HG02973 (cell line): ENCODE results near the gene TERF2IP.
A peak's percentile ranks its signal among the peaks of the same experiment; 100 is the strongest.

Experiments used
- ATAC-seq: cut with Tn5 transposase; IDR thresholded peaks from one replicate; pipeline ENCODE4 v1.9.1; 2021; ENCODE audit warnings: moderate library complexity; ENCODE audit not compliant: unreplicated experiment

TERF2IP gene

DNA sequence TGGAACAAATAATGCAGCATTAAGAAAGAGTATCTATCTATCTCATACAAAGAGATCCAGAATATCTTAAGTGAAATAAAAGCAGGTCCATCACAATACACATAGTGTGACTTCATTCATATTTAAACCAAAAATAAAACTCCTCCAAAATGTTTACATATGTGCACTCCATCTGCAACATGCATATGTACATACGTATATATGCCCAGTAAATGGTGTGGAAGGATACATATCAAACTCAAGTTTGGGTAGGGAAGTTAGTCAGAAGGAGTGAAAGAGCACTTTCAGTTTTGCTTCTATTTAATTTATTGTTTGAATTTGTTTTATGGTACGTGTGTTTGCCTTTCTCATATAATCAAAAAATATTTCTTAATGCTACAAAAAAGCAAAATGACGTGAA is 12.5 kb upstream of the TERF2IP start:
- ATAC-seq: no peak

DNA sequence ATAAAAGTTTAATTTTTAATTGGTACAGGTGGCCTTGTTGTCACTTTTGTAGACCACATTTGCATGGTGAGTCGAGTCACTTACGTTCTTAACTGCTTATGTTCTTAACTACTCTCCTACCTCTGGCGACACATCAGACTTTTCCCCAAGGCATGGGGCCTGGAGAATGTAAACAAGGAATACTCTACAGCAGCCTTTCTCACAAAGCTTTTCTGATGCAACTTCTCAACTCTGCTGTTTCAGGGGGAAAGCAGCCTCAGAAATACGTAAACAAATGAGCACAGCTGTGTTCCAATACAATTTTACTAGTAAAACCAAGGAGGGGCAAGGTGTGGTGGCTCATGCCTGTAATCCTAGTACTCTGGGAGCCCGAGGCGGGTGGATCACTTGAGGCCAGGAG is 7.0 kb upstream of the TERF2IP start:
- ATAC-seq: no peak

DNA sequence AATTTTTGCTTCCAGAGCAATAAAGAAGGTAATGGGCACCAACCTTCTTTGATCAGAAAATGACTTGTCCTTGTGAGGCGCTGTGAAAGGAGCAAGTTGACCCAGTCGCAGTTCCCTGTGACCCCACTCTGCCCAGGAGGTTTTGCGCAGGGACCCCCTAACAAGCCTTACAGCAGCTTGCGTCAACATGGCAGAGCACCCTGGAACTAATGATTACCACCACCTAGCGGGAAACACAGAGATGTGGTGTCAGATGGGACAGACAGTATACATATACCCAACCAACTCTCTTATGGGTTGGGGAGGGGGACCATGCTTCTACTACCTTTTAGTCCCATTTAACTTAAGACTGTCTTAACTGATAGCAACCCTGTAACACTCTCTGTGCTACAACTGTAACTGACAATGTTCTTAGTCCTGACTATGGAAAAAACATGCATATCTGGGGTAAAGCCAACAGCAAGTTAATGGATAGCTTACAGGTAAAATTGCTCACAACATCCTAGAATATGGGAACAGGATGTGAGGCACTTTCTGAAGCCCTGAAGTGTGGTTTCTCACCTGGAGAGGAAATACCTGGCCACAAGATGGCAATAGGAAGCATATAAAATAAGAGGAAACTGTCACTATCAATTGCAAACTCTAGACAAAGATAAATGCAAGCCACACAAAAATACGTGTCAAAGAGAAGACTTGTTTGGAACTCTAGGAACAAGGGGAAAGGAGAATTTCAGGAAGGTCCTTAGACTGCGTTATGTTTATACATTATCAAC is 3.1 kb upstream of the TERF2IP start:
- ATAC-seq: no peak

DNA sequence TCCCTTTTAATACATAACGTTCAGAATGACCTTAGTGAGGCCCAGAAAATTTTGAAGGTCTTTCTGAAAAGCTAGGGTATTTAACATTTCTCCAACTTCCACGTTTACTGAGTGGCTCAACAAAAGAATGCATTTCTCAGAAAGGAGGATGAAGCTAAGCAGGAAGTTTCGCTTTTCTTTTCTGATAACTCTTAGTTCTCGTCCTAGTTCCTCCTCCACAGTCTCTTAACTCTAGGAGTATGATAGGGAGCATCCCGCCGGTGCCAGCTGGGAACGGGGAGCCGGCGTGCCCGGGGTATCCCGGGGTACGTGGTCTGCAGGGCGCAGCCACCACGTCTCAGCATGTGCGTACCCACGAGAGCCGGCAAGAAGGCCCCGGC is 471 bp upstream of the TERF2IP start:
- peak; percentile 13 for ATAC-seq

DNA sequence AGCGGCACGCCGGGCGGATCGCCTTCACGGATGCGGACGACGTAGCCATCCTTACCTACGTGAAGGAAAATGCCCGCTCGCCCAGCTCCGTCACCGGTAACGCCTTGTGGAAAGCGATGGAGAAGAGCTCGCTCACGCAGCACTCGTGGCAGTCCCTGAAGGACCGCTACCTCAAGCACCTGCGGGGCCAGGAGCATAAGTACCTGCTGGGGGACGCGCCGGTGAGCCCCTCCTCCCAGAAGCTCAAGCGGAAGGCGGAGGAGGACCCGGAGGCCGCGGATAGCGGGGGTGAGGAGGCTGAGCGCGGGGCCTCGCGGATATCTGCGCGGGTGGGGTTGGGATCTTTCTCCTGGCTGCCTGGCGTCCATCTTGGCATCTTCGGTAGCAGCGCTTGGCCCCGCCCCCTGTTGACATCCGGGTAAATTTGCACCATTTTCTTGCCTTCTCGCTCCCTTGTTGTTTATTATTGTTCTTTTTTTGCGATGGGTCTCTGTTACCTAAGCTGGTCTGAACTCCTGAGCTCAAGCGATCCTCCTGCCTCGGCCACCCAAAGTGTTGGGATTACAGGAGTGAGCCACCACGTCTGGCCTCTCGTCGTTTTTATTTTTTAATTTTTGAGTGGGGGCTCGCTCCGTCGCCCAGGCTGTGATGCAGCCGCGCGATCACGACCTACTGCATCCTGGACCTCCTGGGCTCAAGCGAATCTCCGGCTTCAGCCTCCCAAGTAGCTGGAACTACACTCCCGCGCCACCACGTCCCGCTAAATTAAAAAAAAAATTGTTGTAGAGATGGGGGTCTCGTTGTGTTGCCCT is 898 bp downstream of the TERF2IP start:
- ATAC-seq: peak; percentile 34

DNA sequence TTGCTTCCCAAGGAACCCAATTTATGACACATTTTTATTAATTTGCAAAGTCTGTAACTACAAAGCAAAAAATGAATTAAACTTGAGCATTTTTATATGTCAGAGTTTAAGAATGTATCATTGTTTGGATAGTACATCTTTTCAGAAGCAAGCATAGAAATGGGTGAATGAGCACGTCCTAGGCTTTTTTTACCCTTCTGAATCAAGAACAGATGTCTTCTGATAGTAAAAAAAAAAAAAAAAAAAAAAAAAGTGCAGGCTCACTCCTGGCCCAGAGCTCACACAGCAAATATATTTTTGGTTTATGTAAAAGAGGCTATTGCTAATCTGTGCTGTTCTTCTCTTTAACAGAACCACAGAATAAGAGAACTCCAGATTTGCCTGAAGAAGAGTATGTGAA is 6.3 kb downstream of the TERF2IP start:
- no peak for ATAC-seq

DNA sequence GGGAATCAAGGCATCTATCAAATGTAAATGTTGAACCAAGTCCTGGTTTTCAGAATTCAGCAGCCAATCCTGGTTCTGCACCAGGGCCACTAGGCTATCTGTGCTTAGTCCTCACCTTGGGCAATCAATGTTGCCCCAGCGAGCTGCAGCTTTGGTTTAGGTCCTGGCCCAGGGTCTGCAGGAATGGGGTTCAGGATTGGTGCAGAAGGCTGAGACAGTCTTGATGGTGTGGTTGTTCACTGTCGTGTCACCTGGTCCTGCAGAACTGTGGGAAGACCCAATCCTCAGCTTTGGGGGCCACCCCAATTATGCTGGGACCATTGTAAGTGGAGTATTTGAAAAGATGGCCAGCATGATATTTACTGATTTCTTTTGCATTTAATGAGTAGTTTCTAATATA is 10.6 kb downstream of the TERF2IP start:
- no peak for ATAC-seq

DNA sequence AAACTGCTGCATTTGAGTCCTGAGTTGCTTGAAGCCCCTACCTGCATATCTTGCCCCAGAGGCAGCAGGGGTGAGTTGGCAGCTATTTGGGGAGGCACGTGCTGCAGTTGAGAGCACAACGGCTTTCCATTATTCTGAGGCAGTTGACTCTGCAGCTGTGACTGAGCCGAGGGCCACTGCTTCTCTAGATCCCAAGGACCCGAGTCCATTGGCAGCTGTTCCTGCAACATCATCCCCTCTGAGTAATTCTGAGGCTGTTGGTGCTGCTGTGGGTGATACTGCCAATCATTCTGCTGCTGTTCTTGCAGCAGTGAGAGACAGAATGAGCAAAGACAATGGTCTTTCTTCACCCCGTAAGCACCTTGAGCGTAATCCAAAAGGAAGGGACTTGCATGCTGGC is 12.7 kb downstream of the TERF2IP start:
- no peak for ATAC-seq

DNA sequence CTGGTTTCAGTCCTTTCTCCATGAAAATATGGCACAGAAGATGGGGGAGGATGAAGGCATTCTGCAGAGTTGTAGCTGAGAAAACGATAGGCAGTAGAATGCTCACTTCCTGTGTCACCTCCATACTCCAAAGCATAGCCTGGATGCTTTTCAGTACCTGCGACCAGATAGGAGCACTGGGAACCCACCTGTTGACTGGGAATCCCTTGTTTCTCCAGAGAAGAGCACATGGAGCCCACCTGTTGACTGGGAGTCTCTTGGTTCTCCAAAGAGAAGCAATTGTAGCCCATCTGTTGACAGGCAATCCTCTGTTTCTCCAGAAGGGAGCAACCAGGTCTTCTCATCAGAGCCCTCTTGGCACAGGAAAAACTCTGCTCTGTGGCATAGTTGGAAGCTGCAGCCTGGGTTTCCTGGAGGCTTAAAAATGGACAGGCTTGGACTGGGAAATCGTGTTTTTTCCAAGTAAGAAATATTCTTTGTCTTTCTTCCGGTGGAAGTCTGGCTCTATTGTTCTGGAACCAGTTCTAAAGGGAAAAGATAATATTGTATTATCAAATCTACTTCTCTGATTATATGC is 13.2 kb downstream of the TERF2IP start:
- no peak for ATAC-seq

DNA sequence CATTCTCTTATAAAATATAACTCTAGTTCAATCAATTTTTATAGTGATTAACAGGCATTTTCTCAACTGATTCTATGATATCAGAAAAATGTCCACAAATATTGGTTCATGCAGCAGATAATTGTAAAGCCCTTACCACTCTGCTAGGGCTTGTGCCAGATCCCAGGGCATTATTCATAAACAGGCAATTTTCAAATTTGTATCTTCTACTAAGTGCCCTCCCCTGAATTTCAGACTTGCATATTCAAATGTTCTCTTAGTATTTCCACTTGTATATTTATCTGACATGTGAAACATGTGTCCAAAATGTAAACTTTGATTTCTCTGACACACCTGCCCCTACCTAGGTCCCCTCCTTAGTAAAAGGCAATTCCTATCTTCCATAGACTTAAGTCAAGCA is 19.9 kb downstream of the TERF2IP start:
- ATAC-seq: no peak

DNA sequence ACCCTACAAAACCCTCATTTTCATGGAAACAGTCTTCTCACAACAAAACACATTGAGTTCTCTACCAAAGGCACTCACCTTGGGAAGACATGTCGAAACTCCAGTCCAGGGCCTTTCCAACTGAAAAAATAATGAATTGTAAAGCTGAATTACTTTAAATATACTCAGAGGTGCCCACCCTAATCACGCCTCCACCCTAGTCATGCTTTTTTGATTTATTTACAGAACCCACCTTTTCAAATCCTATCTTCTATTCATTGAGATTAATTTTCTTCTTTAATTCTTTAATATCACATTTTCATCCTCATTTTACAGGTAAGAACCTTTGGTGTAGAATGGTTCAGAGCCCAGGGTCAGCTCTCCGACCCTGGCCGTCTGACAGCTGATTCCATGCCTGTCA is 29.3 kb downstream of the TERF2IP start, which contains the start of gene CPHXL2:
Gene CPHXL2, minus strand, starts transcription at position 101 of the 400 bp plus-strand sequence. Its CDS starts 10 bp downstream, at position 91.
- no peak for ATAC-seq

DNA sequence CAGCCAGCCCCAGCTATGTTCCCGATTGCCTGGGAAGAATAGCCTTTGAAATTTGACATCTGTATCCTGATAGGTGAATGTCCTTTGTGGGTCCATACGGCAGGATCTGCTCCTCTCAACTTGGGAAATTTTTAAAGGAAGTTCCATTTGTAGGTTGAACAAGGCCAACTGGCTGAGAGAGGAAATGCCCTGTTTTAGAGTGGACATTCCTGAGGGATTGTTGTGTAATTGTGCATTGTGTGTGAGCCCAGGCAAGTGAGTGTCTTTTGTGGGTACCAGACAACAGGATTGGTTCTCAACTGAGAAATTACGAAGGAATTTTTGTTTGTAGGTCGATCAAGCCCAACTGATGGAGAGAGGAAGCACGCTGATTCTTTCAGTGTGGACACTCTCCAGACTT is 31.8 kb downstream of the TERF2IP start:
- ATAC-seq: no peak

DNA sequence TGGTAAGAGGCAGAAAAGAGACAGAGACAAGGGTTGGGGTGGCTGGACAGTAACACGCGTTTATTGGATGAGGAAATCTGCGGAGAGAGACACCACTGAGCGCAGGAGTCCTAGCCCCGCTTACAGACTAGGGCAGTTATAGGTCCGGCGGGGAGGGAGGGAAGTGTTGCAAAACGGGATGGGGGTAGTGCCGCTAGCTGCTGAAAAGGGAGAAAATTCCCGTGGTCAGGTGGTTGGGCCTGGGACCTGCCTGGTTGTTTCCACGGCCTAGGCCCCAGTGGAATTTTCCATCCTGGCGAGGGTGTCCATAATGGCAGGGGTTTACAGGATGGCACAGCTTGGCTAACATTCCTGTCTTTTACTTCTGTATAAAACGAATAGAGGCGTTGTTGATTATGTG is 34.7 kb downstream of the TERF2IP start:
- no peak for ATAC-seq

DNA sequence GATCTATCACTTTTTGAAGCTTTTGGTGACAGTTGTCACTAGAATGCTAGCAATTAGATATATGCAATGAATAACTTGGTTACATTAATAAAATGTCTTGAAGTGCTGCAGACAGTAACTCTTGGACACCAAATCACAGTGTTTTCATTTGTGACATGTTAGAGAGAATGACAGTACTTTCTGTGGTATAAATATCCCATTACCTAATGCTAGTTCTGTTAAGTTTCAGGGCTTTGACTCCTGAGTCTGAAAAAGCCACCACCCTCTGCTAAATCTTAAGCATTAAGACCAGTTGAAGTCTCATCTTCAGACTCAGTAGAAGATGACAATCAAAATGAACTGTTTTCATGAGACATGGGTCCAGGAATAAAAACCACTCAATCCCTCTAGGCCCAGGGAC is 39.8 kb downstream of the TERF2IP start:
- no peak for ATAC-seq

DNA sequence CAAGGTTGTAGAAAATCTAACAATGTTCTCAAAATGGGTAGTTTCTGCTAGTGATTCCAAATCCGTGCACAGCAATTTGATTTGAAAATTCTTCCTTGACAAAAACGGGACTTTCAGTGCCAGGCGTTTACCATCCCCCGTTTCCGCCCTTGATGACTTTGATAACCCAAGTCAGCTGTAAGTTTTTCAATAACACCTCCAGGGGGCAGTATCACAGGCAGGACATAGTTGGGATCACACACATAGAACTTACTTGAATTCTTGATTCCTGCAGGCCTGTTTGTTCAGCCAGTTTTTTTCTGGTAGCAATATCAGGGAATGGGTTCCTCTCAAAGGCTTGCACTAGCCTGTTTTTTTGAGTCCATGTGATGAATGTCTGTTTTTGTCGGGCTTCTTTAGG is 48.1 kb downstream of the TERF2IP start:
- no peak for ATAC-seq

DNA sequence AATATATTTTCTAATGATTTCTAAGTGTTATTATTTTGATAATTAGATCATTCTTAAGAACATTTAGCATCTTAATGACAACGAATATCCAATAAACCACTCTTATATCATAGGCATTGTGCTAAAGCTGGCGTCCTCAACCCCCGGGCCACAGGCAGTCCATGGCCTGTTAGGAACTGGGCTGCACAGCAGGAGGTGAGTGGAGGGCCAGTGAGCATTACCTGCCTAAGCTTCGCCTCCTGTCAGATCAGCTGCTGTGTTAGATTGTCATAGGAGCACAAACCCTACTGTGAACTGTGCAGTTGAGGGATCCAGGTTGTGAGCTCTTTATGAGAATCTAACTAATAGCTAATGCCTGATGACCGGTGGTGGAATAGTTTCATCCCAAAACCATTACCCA is 50.0 kb downstream of the TERF2IP start:
- ATAC-seq: no peak

DNA sequence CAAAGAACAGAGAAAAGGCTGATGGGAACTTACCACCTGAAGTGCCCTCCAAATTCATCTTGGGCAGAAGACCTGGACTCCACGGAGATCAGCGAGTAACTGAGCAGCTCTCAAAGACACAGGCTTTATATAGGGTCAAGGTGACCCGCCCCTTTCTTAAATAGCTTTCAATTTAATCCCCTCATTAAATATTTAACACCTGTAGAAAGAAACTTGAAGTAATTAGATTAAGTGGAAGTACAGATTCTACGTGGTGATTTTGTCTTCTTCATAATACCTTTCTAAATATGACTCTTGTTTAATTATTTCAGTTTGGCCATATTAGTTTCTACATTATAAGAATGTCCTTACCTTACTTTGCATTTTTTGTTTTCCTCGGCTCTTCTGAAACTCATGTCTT is 53.8 kb downstream of the TERF2IP start, which contains the start of gene DUXB:
Gene DUXB, minus strand, starts transcription at position 101 of the 400 bp plus-strand sequence. Its CDS starts 43 bp downstream, at position 58.
- no peak for ATAC-seq

DNA sequence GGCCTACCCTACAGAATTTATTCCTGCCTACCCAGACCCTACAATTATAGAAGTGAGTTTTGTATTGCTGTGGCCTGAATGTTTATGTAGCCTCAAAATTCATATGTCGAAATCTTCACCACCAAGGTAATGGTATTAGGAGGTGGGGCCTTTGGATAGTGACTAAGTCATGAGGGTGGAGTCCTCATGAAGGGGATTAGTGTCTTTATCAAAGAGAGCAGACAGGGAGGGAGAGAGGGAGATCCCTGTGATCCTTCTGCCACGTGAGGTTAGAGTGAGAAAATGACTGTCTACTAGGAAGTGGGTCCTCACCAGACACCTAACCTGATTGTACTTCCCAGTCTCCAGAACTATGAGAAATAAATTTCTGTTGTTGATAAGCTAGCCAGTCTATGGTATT is 54.7 kb downstream of the TERF2IP start:
- no peak for ATAC-seq

DNA sequence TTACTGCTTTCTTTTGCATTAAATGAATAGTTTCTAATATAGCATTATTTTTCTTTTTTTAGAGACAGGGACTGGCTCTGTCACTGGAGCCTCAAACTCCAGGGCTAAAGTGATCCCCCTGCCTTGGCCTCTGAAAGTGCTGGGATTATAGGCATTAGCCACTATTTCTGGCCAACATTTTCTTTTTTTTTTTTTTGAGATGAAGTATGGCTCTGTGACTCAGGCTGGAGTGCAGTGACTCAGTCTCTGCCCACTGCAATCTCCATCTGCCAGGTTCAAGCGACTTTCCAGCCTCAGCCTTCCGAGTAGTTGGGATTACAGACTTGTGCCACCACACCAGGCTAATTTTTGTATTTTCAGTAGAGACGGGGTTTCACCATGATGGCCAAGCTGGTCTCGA is 55.7 kb downstream of the TERF2IP start:
- ATAC-seq: no peak
